WTC11 (cell line): ENCODE results near the gene COMMD7. TPM values are rescaled to one million over a fixed set of nuclear protein-coding genes. Genes with fewer than 3 reads are reported as not detected.
A peak's percentile ranks its signal among the peaks of the same experiment; 100 is the strongest.

ENCODE experiments used
- ATF3 ChIP-seq: sonication (generic); formaldehyde crosslinking; conservative IDR thresholded peaks from 2 replicates; pipeline ENCODE4 v1.8.1; 2022; ENCODE audit warnings: mild to moderate bottlenecking, missing genetic modification reagents
- CBFB ChIP-seq: sonication (generic); formaldehyde crosslinking; IDR thresholded peaks from 2 replicates; pipeline ENCODE4 v1.8.1; 2022; ENCODE audit warnings: mild to moderate bottlenecking, low read depth, missing genetic modification reagents
- CDX4 ChIP-seq: fragments of 250-450 bp; sonication (Bioruptor Pico); IDR thresholded peaks from 2 replicates; pipeline ENCODE4 v1.9.0; 2021; ENCODE audit warnings: moderate library complexity, mild to moderate bottlenecking, inconsistent platforms, borderline replicate concordance
- E2F1 ChIP-seq: sonication (generic); formaldehyde crosslinking; IDR thresholded peaks from 2 replicates; pipeline ENCODE4 v1.8.0; 2022; ENCODE audit warnings: mild to moderate bottlenecking, missing genetic modification reagents
- EMX1 ChIP-seq: fragments of 250-450 bp; sonication (Bioruptor Pico); IDR thresholded peaks from 2 replicates; pipeline ENCODE4 v1.8.0; 2021; ENCODE audit warnings: mild to moderate bottlenecking
- ETV6 ChIP-seq: sonication (generic); formaldehyde crosslinking; IDR thresholded peaks from 2 replicates; pipeline ENCODE4 v1.8.1; 2022; ENCODE audit warnings: mild to moderate bottlenecking, missing genetic modification reagents
- GRHL2 ChIP-seq: fragments of 250-450 bp; sonication (Bioruptor Pico); IDR thresholded peaks from 2 replicates; pipeline ENCODE4 v1.8.0; 2022; ENCODE audit warnings: mild to moderate bottlenecking, moderate library complexity; ENCODE audit not compliant: insufficient replicate concordance, severe bottlenecking
- HMGA2 ChIP-seq: fragments of 250-450 bp; sonication (Bioruptor Pico); IDR thresholded peaks from 2 replicates; pipeline ENCODE4 v1.4.0; 2021; ENCODE audit warnings: mild to moderate bottlenecking, moderate library complexity
- JAZF1 ChIP-seq: fragments of 250-450 bp; sonication (Bioruptor Pico); IDR thresholded peaks from 2 replicates; pipeline ENCODE4 v1.9.0; 2021; ENCODE audit warnings: moderate library complexity, mild to moderate bottlenecking, inconsistent platforms
- OVOL2 ChIP-seq: fragments of 250-450 bp; sonication (Bioruptor Pico); IDR thresholded peaks from 2 replicates; pipeline ENCODE4 v1.9.0; 2021; ENCODE audit warnings: mild to moderate bottlenecking, borderline replicate concordance
- PRDM15 ChIP-seq: sonication (generic); formaldehyde crosslinking; IDR thresholded peaks from 2 replicates; pipeline ENCODE4 v1.8.0; 2022; ENCODE audit warnings: missing genetic modification reagents
- PREB ChIP-seq: sonication (generic); formaldehyde crosslinking; IDR thresholded peaks from 2 replicates; pipeline ENCODE4 v1.8.1; 2022; ENCODE audit warnings: mild to moderate bottlenecking, missing genetic modification reagents, moderate library complexity, borderline replicate concordance
- RORB ChIP-seq: fragments of 250-450 bp; sonication (Bioruptor Pico); IDR thresholded peaks from 2 replicates; pipeline ENCODE4 v1.9.0; 2021; ENCODE audit warnings: mild to moderate bottlenecking
- SMAD3 ChIP-seq: sonication (generic); formaldehyde crosslinking; IDR thresholded peaks from 2 replicates; pipeline ENCODE4 v1.8.0; 2022; ENCODE audit warnings: missing genetic modification reagents, mild to moderate bottlenecking, borderline replicate concordance
- SP1 ChIP-seq: sonication (generic); formaldehyde crosslinking; conservative IDR thresholded peaks from 2 replicates; pipeline ENCODE4 v1.8.1; 2022; ENCODE audit warnings: missing genetic modification reagents
- ZBTB21 ChIP-seq: sonication (generic); formaldehyde crosslinking; IDR thresholded peaks from 2 replicates; pipeline ENCODE4 v1.8.1; 2023; ENCODE audit warnings: mild to moderate bottlenecking, missing genetic modification reagents, borderline replicate concordance
- ZNF263 ChIP-seq: sonication (generic); formaldehyde crosslinking; IDR thresholded peaks from 2 replicates; pipeline ENCODE4 v1.8.1; 2022; ENCODE audit warnings: low read depth, mild to moderate bottlenecking, moderate library complexity, missing genetic modification reagents
- ZNF281 ChIP-seq: sonication (generic); formaldehyde crosslinking; IDR thresholded peaks from 2 replicates; pipeline ENCODE4 v1.8.0; 2023; ENCODE audit warnings: mild to moderate bottlenecking, missing genetic modification reagents
- ZNF416 ChIP-seq: fragments of 250-450 bp; sonication (Bioruptor Pico); IDR thresholded peaks from 2 replicates; pipeline ENCODE4 v1.9.0; 2021; ENCODE audit warnings: mild to moderate bottlenecking, inconsistent platforms
- ZNF425 ChIP-seq: fragments of 250-450 bp; sonication (Bioruptor Pico); conservative IDR thresholded peaks from 2 replicates; pipeline ENCODE4 v1.9.0; 2021; ENCODE audit warnings: mild to moderate bottlenecking
- ZNF532 ChIP-seq: fragments of 250-450 bp; sonication (Bioruptor Pico); IDR thresholded peaks from 2 replicates; pipeline ENCODE4 v1.9.0; 2021; ENCODE audit warnings: mild to moderate bottlenecking, borderline replicate concordance
- total RNA-seq: library from RNA; stranded (reverse); gene quantifications from 3 replicates; pipeline ENCODE4 v1.2.3, GENCODE V29; 2021

COMMD7 gene
- total RNA-seq, 1 experiment from 2014 or later = 42.3 TPM

- TF ChIP-seq CBFB (CRISPR knock-in tag) (no peak), SMAD3 (CRISPR knock-in tag) (no peak), ZNF532 (no peak), GRHL2 (no peak), ZBTB21 (no peak), CDX4 (CRISPR knock-in tag) (no peak), ZNF425 (CRISPR knock-in tag) (no peak), SP1 (CRISPR knock-in tag) (peak; percentile 51; the same call in 1 of the 2 replicates), E2F1 (CRISPR knock-in tag) (no peak), OVOL2 (CRISPR knock-in tag) (no peak), ZNF263 (CRISPR knock-in tag) (no peak), JAZF1 (no peak), PREB (CRISPR knock-in tag) (no peak), HMGA2 (CRISPR knock-in tag) (no peak), ATF3 (CRISPR knock-in tag) (no peak), ZNF281 (CRISPR knock-in tag) (peak; percentile 17; the same call in 1 of the 2 replicates), ZNF416 (CRISPR knock-in tag) (no peak), ETV6 (peak; percentile 92), RORB (CRISPR knock-in tag) (no peak), PRDM15 (CRISPR knock-in tag) (no peak), EMX1 (CRISPR knock-in tag) (0 out of 2 replicates have a peak, but pooled peaks have one; percentile 21)
These were observed 37.7 kb upstream of the COMMD7 start (continued) for GRCh38 chr20:32780749-32781655.
